AG10803 (cell line): ENCODE results near the gene PINLYP.

Experiments used
- DNase-seq: peaks from one replicate; pipeline ENCODE4 v3.0.0; 2010; ENCODE audit warnings: low read depth
- H3K4me3 ChIP-seq: 2 replicates; pipeline ENCODE4 v1.5.1; 2011; ENCODE audit warnings: mild to moderate bottlenecking, low read length, control low read depth
- CTCF ChIP-seq: conservative IDR thresholded peaks from 2 replicates; pipeline ENCODE4 v1.5.1; 2011; ENCODE audit warnings: mild to moderate bottlenecking, low read length, control low read depth, inconsistent platforms

The PINLYP gene

GRCh38 chr19:43607238-43608205 is 31.9 kb downstream of the PINLYP start:
- DNase-seq = no peak
- H3K4me3 ChIP-seq = no peak overlapping the region
- no peak for TF ChIP-seq CTCF

GRCh38 chr19:43609872-43610271 is 34.3 kb downstream of the PINLYP start:
- DNase-seq = no peak
- TF ChIP-seq CTCF = no peak
- H3K4me3 ChIP-seq = no peak overlapping the region

DNA sequence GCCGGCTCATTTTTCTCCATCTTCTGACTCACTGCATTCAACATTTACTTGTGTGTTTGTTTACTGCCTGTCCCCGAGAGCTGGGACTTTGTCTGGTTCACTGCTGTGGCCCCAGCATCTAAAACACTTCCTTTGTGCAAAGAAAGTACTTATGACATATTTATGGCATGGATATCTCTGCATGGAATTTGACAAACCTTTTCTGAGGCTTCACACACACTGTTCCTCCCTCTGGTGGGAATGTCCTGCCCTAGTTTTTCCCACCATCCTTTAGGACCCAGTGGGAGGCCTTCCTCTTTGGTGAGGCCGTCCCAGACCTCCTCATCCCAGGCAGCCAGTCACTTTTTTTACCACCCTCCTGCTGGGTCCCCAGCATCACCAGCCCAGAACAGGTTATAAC is 34.9 kb downstream of the PINLYP start:
- TF ChIP-seq CTCF = no peak
- no peak for DNase-seq
- H3K4me3 ChIP-seq = no peak overlapping the region

DNA sequence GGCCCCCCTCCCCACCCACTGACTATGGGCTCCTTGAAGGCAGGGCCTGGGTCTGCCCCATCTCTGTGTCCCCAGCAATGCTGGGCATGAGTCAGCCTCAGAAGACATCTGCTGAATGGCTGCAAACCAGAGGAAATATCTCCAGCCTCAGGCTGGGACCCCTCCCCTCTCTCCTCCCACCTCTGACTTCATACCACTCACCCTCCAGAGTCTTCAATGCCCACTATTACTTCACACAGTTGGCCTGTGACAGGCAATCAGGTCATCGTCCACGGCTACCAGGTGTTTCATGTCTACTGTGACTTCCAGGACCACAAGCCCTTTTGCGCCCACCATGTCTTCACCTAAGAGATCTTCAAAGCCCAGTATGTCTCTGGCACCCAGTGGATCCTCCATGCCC is 36.2 kb downstream of the PINLYP start, which contains the start of gene SRRM5:
TSS of gene SRRM5 (plus strand) at position 301 of the 400 bp plus-strand sequence. CDS start at position 335, 34 bp downstream.
- no peak for TF ChIP-seq CTCF
- no peak for DNase-seq
- H3K4me3 ChIP-seq = no peak within 1 kb of the TSS

GRCh38 chr19:43612374-43612773 is 36.8 kb downstream of the PINLYP start:
- DNase-seq = no peak
- TF ChIP-seq CTCF = no peak

DNA sequence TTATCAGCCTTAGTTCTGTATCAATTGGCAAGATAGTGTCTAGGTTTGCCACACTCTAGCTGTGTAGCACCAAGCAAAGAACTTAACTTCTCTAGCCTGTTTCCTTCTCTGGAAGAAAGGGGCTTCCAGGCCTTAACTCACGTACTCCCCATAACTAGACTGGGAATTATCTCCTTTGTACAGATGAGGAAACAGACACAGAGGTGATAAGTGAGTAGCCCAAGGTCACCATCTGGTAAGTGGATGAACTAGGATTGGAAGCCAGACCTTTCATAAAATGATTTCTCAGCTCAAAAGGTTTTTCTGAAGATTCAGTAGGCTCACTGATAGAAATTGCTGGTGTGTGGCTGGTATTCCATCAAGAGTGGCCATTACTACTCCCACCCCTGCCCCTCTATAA is 40.7 kb downstream of the PINLYP start:
- TF ChIP-seq CTCF = no peak
- no peak for DNase-seq
- H3K4me3 ChIP-seq = no peak overlapping the region

More at GRCh38 chr19:43612374-43612773, 36.8 kb downstream of the PINLYP start:
- H3K4me3 ChIP-seq = no peak overlapping the region

DNA sequence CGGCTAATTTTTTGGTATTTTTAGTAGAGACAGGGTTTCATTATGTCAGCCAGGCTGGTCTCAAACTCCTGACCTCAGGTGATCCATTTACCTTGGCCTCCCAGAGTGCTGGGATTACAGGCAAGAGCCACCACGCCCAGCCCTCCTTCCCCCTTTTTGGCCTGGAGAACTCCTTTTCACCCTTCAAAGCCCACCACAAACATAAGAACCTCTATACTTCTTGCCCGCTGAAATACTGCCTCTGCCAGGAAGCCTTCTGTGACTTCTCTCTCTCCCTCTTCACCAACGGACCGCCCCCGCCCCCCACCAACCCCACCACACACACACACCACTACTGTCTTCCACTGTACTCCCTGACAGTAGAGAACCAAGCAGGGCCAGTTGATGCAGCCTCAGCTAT is 41.4 kb downstream of the PINLYP start:
- no peak overlapping the region for H3K4me3 ChIP-seq
- no peak for DNase-seq
- TF ChIP-seq CTCF = no peak
